K562 (cell line): ENCODE data around the gene FCHO2. TPM values are rescaled to one million over a fixed set of nuclear protein-coding genes. Genes with fewer than 3 reads are reported as not detected.

Experiments
- BCOR ChIP-seq: fragments of 450-650 bp; IDR thresholded peaks from 2 replicates; pipeline ENCODE4 v1.6.1; 2016
- BRD4 ChIP-seq: fragments of 200-600 bp; sonication (generic); IDR thresholded peaks from 2 replicates; pipeline ENCODE4 v1.6.1; 2017; ENCODE audit warnings: inconsistent platforms
- CEBPG ChIP-seq, 3 experiments: fragments of 200-800 bp in 1 of 3; sonication (Bioruptor generic) in 1 of 3; sonication (generic) in 1 of 3; formaldehyde crosslinking in 1 of 3; IDR thresholded peaks in 2 of 3; conservative IDR thresholded peaks in 1 of 3; 2 replicates each; pipeline versions ENCODE4 v1.6.1 to v1.8.0; 2016 to 2022; ENCODE audit warnings: missing compliant biosample characterization in 2 of 3, missing genetic modification characterization in 2 of 3, mild to moderate bottlenecking in 1 of 3, missing genetic modification reagents in 1 of 3
- FOXJ2 ChIP-seq: fragments of 200-800 bp; sonication (Bioruptor generic); IDR thresholded peaks from 2 replicates; pipeline ENCODE4 v1.6.1; 2016; ENCODE audit warnings: missing genetic modification characterization, missing compliant biosample characterization
- HIVEP1 ChIP-seq: fragments of 250-450 bp; sonication (Bioruptor Pico); IDR thresholded peaks from 2 replicates; pipeline ENCODE4 v1.4.0; 2020; ENCODE audit warnings: mild to moderate bottlenecking
- KLF6 ChIP-seq: fragments of 250-450 bp; sonication (Bioruptor Pico); IDR thresholded peaks from 2 replicates; pipeline ENCODE4 v1.4.0; 2020; ENCODE audit warnings: mild to moderate bottlenecking, moderate library complexity, borderline replicate concordance
- MECOM ChIP-seq: fragments of 250-450 bp; sonication (Bioruptor Pico); IDR thresholded peaks from 2 replicates; pipeline ENCODE4 v1.8.0; 2022; ENCODE audit warnings: inconsistent platforms
- NCOA6 ChIP-seq: fragments of 450-650 bp; IDR thresholded peaks from 2 replicates; pipeline ENCODE4 v1.6.1; 2017; ENCODE audit warnings: mild to moderate bottlenecking
- POU5F1 ChIP-seq: fragments of 150-350 bp; IDR thresholded peaks from 2 replicates; pipeline ENCODE4 v1.6.1; 2014; ENCODE audit warnings: borderline replicate concordance, low read length, low read depth, mild to moderate bottlenecking; ENCODE audit not compliant: partially characterized antibody
- WHSC1 ChIP-seq: IDR thresholded peaks from one replicate; pipeline ENCODE4 v1.6.1; 2012; ENCODE audit warnings: low read length, control low read depth, inconsistent platforms
- ZFX ChIP-seq: sonication (generic); formaldehyde crosslinking; IDR thresholded peaks from 2 replicates; pipeline ENCODE4 v1.8.0; 2022; ENCODE audit warnings: mild to moderate bottlenecking, missing genetic modification reagents, moderate library complexity
- ZNF124 ChIP-seq: sonication (generic); formaldehyde crosslinking; IDR thresholded peaks from 2 replicates; pipeline ENCODE4 v1.8.1; 2022; ENCODE audit warnings: missing genetic modification reagents
- ZNF764 ChIP-seq: fragments of 250-450 bp; sonication (Bioruptor Pico); IDR thresholded peaks from 2 replicates; pipeline ENCODE4 v1.4.0; 2020; ENCODE audit warnings: low read depth, mild to moderate bottlenecking, moderate library complexity
- ZNF79 ChIP-seq: fragments of 250-450 bp; sonication (Bioruptor Pico); IDR thresholded peaks from 2 replicates; pipeline ENCODE4 v1.4.0; 2020; ENCODE audit warnings: low read depth, mild to moderate bottlenecking, moderate library complexity
- polyA plus RNA-seq, 8 experiments: library from polyadenylated mRNA; depleted of rRNA in 4 of 8; stranded (reverse) in 5 of 8; unstranded in 3 of 8; fragments of >200 nt; fragmentation: Nextera tagmentation in 2 of 8; fragmentation: Illumina TruSeq in 1 of 8; extraction: Ambion mirVana in 2 of 8; extraction: Trizol in 1 of 8; gene quantifications; 2 replicates each; pipeline versions ENCODE4 v1.2.1 to v1.2.3, GENCODE V29; 2011 to 2014; ENCODE audit warnings: inconsistent platforms in 1 of 8, missing spikeins in 1 of 8
- total RNA-seq, 7 experiments: library from RNA; depleted of rRNA in 6 of 7; stranded (reverse); fragments of >200 nt in 6 of 7; fragmentation: Illumina TruSeq in 2 of 7; extraction: Trizol in 2 of 7; gene quantifications; 2 replicates each; pipeline versions ENCODE4 v1.2.1 to v1.2.3, GENCODE V29; 2011 to 2021; ENCODE audit warnings: low replicate concordance in 1 of 7
- TF ChIP-seq, protein P1 (sequence below), 3 experiments: fragments of 200-800 bp in 1 of 3; fragments of 250-450 bp in 1 of 3; fragments of 450-650 bp in 1 of 3; sonication (Bioruptor Pico) in 1 of 3; sonication (Bioruptor generic) in 1 of 3; formaldehyde crosslinking in 1 of 3; IDR thresholded peaks; 2 replicates each; pipeline versions ENCODE4 v1.6.1 to v1.8.0; 2016 to 2022; ENCODE audit warnings: mild to moderate bottlenecking in 2 of 3, missing genetic modification characterization in 2 of 3, missing compliant biosample characterization in 1 of 3, moderate library complexity in 1 of 3
- TF ChIP-seq, protein P2 (sequence below): sonication (generic); formaldehyde crosslinking; IDR thresholded peaks from 2 replicates; pipeline ENCODE4 v1.8.1; 2023; ENCODE audit warnings: mild to moderate bottlenecking, missing genetic modification reagents
- TF ChIP-seq, protein P3 (sequence below): sonication (generic); formaldehyde crosslinking; IDR thresholded peaks from 2 replicates; pipeline ENCODE4 v1.8.1; 2023; ENCODE audit warnings: mild to moderate bottlenecking, missing genetic modification reagents
- TF ChIP-seq, protein P4 (sequence below), 3 experiments: fragments of 200-800 bp in 1 of 3; sonication (Bioruptor generic) in 1 of 3; sonication (generic) in 1 of 3; formaldehyde crosslinking in 1 of 3; IDR thresholded peaks; 2 replicates each; pipeline versions ENCODE4 v1.6.1 to v1.8.0; 2016 to 2022; ENCODE audit warnings: mild to moderate bottlenecking in 2 of 3, missing compliant biosample characterization in 2 of 3, missing genetic modification characterization in 2 of 3, missing genetic modification reagents in 1 of 3

The FCHO2 gene
- total and polyA plus RNA-seq, 9 of the 15 experiments (the other 6 are each of a cell fraction or from before 2014, with no cell fraction given) = 4.4 to 13.4 (median 8.3) TPM

DNA sequence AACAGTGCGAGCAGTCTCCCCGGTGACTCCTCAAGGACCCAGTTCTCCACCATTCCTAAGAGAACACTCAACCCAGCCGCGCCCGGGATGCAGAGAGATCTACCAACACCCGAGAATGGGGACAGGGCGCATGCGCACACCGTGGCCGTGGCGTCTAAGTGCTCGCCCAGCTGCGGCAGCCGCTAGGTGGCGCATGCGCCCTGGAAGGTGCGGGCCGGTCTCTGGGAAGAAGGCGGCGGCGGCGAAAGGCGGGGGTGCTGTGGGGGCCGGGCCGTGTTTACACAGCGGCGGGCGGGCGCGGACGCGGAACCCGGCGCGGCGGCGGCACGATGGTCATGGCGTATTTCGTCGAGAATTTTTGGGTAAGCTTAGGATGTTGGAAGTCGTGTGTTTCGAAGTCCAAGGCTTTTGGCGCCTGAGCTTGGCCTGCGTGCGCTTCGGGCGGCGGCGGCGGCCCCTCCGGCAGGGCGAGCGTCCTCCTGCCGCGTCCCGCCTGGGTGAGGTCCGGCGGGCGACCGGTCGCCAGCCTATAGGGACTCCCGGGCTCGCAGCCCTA lies at the start of gene FCHO2 (continued):
- TF ChIP-seq ZNF79 (CRISPR knock-in tag) (no peak), ZNF764 (CRISPR knock-in tag) (no peak), ZFX (CRISPR knock-in tag) (peak; percentile 86), BCOR (0 out of 2 replicates have a peak, but pooled peaks have one; percentile 33), NCOA6 (peak; percentile 72; the same call in 1 of the 2 replicates), POU5F1 (no peak), MECOM (CRISPR knock-in tag) (no peak), CEBPG (CRISPR knock-in tag; IDR thresholded peaks at IDR 0.05) (no peak), CEBPG (tag; conservative IDR thresholded peaks at IDR 0.05 in 1 of 2, IDR thresholded peaks at IDR 0.05 in 1 of 2) (no peak), HIVEP1 (CRISPR knock-in tag) (no peak), BRD4 (no peak), WHSC1 (no peak), FOXJ2 (tag) (peak; percentile 41; the same call in 1 of the 2 replicates), KLF6 (no peak), ZNF124 (CRISPR knock-in tag) (no peak)
- TF ChIP-seq, protein P1, sequence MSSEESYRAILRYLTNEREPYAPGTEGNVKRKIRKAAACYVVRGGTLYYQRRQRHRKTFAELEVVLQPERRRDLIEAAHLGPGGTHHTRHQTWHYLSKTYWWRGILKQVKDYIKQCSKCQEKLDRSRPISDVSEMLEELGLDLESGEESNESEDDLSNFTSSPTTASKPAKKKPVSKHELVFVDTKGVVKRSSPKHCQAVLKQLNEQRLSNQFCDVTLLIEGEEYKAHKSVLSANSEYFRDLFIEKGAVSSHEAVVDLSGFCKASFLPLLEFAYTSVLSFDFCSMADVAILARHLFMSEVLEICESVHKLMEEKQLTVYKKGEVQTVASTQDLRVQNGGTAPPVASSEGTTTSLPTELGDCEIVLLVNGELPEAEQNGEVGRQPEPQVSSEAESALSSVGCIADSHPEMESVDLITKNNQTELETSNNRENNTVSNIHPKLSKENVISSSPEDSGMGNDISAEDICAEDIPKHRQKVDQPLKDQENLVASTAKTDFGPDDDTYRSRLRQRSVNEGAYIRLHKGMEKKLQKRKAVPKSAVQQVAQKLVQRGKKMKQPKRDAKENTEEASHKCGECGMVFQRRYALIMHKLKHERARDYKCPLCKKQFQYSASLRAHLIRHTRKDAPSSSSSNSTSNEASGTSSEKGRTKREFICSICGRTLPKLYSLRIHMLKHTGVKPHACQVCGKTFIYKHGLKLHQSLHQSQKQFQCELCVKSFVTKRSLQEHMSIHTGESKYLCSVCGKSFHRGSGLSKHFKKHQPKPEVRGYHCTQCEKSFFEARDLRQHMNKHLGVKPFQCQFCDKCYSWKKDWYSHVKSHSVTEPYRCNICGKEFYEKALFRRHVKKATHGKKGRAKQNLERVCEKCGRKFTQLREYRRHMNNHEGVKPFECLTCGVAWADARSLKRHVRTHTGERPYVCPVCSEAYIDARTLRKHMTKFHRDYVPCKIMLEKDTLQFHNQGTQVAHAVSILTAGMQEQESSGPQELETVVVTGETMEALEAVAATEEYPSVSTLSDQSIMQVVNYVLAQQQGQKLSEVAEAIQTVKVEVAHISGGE (CRISPR knock-in tag; IDR thresholded peaks at IDR 0.05) = peak in 1 of 3 experiments; percentile 37; a peak in 1 of 6 replicates
- TF ChIP-seq, protein P2, sequence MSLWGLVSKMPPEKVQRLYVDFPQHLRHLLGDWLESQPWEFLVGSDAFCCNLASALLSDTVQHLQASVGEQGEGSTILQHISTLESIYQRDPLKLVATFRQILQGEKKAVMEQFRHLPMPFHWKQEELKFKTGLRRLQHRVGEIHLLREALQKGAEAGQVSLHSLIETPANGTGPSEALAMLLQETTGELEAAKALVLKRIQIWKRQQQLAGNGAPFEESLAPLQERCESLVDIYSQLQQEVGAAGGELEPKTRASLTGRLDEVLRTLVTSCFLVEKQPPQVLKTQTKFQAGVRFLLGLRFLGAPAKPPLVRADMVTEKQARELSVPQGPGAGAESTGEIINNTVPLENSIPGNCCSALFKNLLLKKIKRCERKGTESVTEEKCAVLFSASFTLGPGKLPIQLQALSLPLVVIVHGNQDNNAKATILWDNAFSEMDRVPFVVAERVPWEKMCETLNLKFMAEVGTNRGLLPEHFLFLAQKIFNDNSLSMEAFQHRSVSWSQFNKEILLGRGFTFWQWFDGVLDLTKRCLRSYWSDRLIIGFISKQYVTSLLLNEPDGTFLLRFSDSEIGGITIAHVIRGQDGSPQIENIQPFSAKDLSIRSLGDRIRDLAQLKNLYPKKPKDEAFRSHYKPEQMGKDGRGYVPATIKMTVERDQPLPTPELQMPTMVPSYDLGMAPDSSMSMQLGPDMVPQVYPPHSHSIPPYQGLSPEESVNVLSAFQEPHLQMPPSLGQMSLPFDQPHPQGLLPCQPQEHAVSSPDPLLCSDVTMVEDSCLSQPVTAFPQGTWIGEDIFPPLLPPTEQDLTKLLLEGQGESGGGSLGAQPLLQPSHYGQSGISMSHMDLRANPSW (CRISPR knock-in tag) = no peak
- TF ChIP-seq, protein P3, sequence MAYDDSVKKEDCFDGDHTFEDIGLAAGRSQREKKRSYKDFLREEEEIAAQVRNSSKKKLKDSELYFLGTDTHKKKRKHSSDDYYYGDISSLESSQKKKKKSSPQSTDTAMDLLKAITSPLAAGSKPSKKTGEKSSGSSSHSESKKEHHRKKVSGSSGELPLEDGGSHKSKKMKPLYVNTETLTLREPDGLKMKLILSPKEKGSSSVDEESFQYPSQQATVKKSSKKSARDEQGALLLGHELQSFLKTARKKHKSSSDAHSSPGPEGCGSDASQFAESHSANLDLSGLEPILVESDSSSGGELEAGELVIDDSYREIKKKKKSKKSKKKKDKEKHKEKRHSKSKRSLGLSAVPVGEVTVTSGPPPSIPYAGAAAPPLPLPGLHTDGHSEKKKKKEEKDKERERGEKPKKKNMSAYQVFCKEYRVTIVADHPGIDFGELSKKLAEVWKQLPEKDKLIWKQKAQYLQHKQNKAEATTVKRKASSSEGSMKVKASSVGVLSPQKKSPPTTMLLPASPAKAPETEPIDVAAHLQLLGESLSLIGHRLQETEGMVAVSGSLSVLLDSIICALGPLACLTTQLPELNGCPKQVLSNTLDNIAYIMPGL (CRISPR knock-in tag) = peak; percentile 36; the same call in 1 of the 2 replicates
- TF ChIP-seq, protein P4, sequence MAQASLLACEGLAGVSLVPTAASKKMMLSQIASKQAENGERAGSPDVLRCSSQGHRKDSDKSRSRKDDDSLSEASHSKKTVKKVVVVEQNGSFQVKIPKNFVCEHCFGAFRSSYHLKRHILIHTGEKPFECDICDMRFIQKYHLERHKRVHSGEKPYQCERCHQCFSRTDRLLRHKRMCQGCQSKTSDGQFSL (CRISPR knock-in tag; IDR thresholded peaks at IDR 0.05) = peak; percentile 51; the same call in 1 of the 2 replicates
- TF ChIP-seq, protein P4 (tag; IDR thresholded peaks at IDR 0.05) = no peak
